ENCODE data around the gene AKAP8L. TPM values are rescaled to one million over a fixed set of nuclear protein-coding genes. Genes with fewer than 3 reads are reported as not detected.

The AKAP8L gene
- total RNA-seq, 1 experiment from 2014 or later = 231 TPM

GRCh38 chr19:15404097-15404779 is 14.6 kb downstream of the AKAP8L start:
- ChIA-PET POLR2A (no interaction called here), CTCF (no interaction called here)
- H3K27ac Mint-ChIP-seq = peak overlapping the region; percentile 80
- DNase-seq (ENCODE audit: low spot score) (no peak), ATAC-seq (no peak)
- peaks cover 3% of the 10 kb centered on the region; the same call in 1 of the 2 replicates for H3K4me1 Mint-ChIP-seq
- no peak overlapping the region for H3K4me3 Mint-ChIP-seq
- TF ChIP-seq ZNF396 (CRISPR knock-in tag; IDR thresholded peaks at IDR 0.05; ENCODE audit: borderline replicate concordance) = no peak
- no peak for TF ChIP-seq ATF1 (CRISPR knock-in tag; IDR thresholded peaks at IDR 0.05)
- TF ChIP-seq ZNF263 (CRISPR knock-in tag; IDR thresholded peaks at IDR 0.05; ENCODE audit: low read depth) = no peak
- TF ChIP-seq E2F1 (CRISPR knock-in tag; IDR thresholded peaks at IDR 0.05) = no peak
- no peak for TF ChIP-seq IRF2 (CRISPR knock-in tag; IDR thresholded peaks at IDR 0.05; ENCODE audit: borderline replicate concordance, low read depth)
- no peak for TF ChIP-seq MYBL2 (CRISPR knock-in tag; IDR thresholded peaks at IDR 0.05)
- no peak for TF ChIP-seq FOXJ3 (CRISPR knock-in tag; IDR thresholded peaks at IDR 0.05; ENCODE audit: borderline replicate concordance)
- no peaks in the 10 kb centered on the region for H3K27me3 Mint-ChIP-seq (ENCODE audit: low read depth)
- H3K9me3 Mint-ChIP-seq = no peaks in the 10 kb centered on the region
- H3K36me3 Mint-ChIP-seq = peaks cover 37% of the 10 kb centered on the region

- no peak overlapping the region for H3K4me3 Mint-ChIP-seq
- CTCF ChIA-PET = interaction anchor here (1.5 kb wide), 1 partner anchor 16 kb away, joined by 4 read pairs; the partner anchor contains the start of gene AKAP8L
- H3K27me3 Mint-ChIP-seq (ENCODE audit: low read depth) = no peaks in the 10 kb centered on the region
- no peaks in the 10 kb centered on the region for H3K9me3 Mint-ChIP-seq
- no peak for TF ChIP-seq RORB (CRISPR knock-in tag; IDR thresholded peaks at IDR 0.05)
- no peak for TF ChIP-seq TP53 (CRISPR knock-in tag; IDR thresholded peaks at IDR 0.05)
- TF ChIP-seq CBFB (CRISPR knock-in tag; IDR thresholded peaks at IDR 0.05; ENCODE audit: low read depth) = no peak
- no peak for TF ChIP-seq MLX (CRISPR knock-in tag; IDR thresholded peaks at IDR 0.05)
- TF ChIP-seq SMAD3 (CRISPR knock-in tag; IDR thresholded peaks at IDR 0.05; ENCODE audit: borderline replicate concordance) = no peak
- TF ChIP-seq PREB (CRISPR knock-in tag; IDR thresholded peaks at IDR 0.05; ENCODE audit: borderline replicate concordance) = no peak
- TF ChIP-seq MYBL2 (CRISPR knock-in tag; IDR thresholded peaks at IDR 0.05) = no peak
- no peak for TF ChIP-seq ZNF416 (CRISPR knock-in tag; IDR thresholded peaks at IDR 0.05)
- TF ChIP-seq OVOL2 (CRISPR knock-in tag; IDR thresholded peaks at IDR 0.05; ENCODE audit: borderline replicate concordance) = no peak
- no peak for TF ChIP-seq E2F5 (CRISPR knock-in tag; IDR thresholded peaks at IDR 0.05)
- no peak for TF ChIP-seq SP1 (CRISPR knock-in tag; conservative IDR thresholded peaks at IDR 0.05)
- no peak for TF ChIP-seq CDX4 (CRISPR knock-in tag; IDR thresholded peaks at IDR 0.05; ENCODE audit: borderline replicate concordance)
- no peak for TF ChIP-seq ZNF317 (CRISPR knock-in tag; IDR thresholded peaks at IDR 0.05; ENCODE audit: borderline replicate concordance, low read depth)
- TF ChIP-seq USF1 (CRISPR knock-in tag; IDR thresholded peaks at IDR 0.05) = no peak
- TF ChIP-seq ZNF263 (CRISPR knock-in tag; IDR thresholded peaks at IDR 0.05; ENCODE audit: low read depth) = no peak
- H3K36me3 Mint-ChIP-seq = peaks cover 38% of the 10 kb centered on the region
- ATAC-seq = no peak
- POLR2A ChIA-PET = interaction anchor here (0.7 kb wide), 1 partner anchor 16 kb away, joined by 3 read pairs; the partner anchor contains the start of gene AKAP8L
- no peak for DNase-seq (ENCODE audit: low spot score)
- peak overlapping the region; percentile 89 for H3K27ac Mint-ChIP-seq
- peaks cover 3% of the 10 kb centered on the region; the same call in 1 of the 2 replicates for H3K4me1 Mint-ChIP-seq
Measured at GRCh38 chr19:15403151-15403531, 15.6 kb downstream of the AKAP8L start.
